Endodermal cell (in vitro differentiated cells): ENCODE data around the gene XRCC1. TPM values are rescaled to one million over a fixed set of nuclear protein-coding genes. Genes with fewer than 3 reads are reported as not detected.

ENCODE experiments used
- DNase-seq: peaks from one replicate; pipeline ENCODE4 v3.0.0-alpha.2; 2017
- H3K27ac ChIP-seq: 2 replicates; pipeline ENCODE4 v1.5.1; 2013; ENCODE audit warnings: mild to moderate bottlenecking, low read depth, low read length, moderate library complexity
- H3K27me3 ChIP-seq: 2 replicates; pipeline ENCODE4 v1.6.1; 2013; ENCODE audit warnings: mild to moderate bottlenecking, low read length, moderate library complexity; ENCODE audit not compliant: insufficient read depth, control insufficient read depth, poor library complexity, severe bottlenecking
- H3K36me3 ChIP-seq: 2 replicates; pipeline ENCODE4 v1.7.0; 2013; ENCODE audit warnings: mild to moderate bottlenecking, low read length, moderate library complexity; ENCODE audit not compliant: control insufficient read depth, insufficient read depth
- H3K4me1 ChIP-seq: one replicate; pipeline ENCODE4 v1.7.0; 2013; ENCODE audit warnings: low read length; ENCODE audit not compliant: control insufficient read depth, insufficient read depth
- H3K4me3 ChIP-seq: 2 replicates; pipeline ENCODE4 v1.5.1; 2013; ENCODE audit warnings: mild to moderate bottlenecking, low read length, moderate library complexity
- H3K9ac ChIP-seq: 2 replicates; pipeline ENCODE4 v1.6.1; 2013; ENCODE audit warnings: mild to moderate bottlenecking, low read length, moderate library complexity; ENCODE audit not compliant: poor library complexity, severe bottlenecking; ENCODE audit errors: extremely low read depth
- H3K9me3 ChIP-seq: 2 replicates; pipeline ENCODE4 v1.6.1; 2013; ENCODE audit warnings: mild to moderate bottlenecking, low read length, moderate library complexity; ENCODE audit not compliant: control insufficient read depth
- H3K27ac Mint-ChIP-seq: 2 replicates; pipeline ENCODE4 v1.8.0; 2020; ENCODE audit warnings: mixed read lengths
- H3K27me3 Mint-ChIP-seq: 2 replicates; pipeline ENCODE4 v1.8.0; 2021; ENCODE audit warnings: mild to moderate bottlenecking, mixed read lengths; ENCODE audit not compliant: insufficient read depth
- H3K36me3 Mint-ChIP-seq: 2 replicates; pipeline ENCODE4 v1.8.0; 2020; ENCODE audit warnings: low read depth, mixed read lengths
- H3K4me1 Mint-ChIP-seq: 2 replicates; pipeline ENCODE4 v1.8.0; 2020; ENCODE audit warnings: mixed read lengths
- H3K4me3 Mint-ChIP-seq: 2 replicates; pipeline ENCODE4 v1.8.0; 2020; ENCODE audit warnings: mild to moderate bottlenecking, moderate library complexity, mixed read lengths
- H3K9me3 Mint-ChIP-seq: 2 replicates; pipeline ENCODE4 v1.8.0; 2020; ENCODE audit warnings: mild to moderate bottlenecking, mixed read lengths
- CTCF ChIP-seq: fragments of 200-600 bp; sonication (generic); conservative IDR thresholded peaks from 2 replicates; pipeline ENCODE4 v1.5.0; 2021; ENCODE audit warnings: antibody characterized with exemption, mild to moderate bottlenecking
- WGBS, 2 experiments: methylation state at CpG; one replicate each; pipeline versions ENCODE4 v1.1.5 to v1.1.7; 2013; ENCODE audit warnings: missing lambda C conversion rate in 2 of 2, mixed read lengths in 1 of 2; ENCODE audit not compliant: insufficient coverage in 1 of 2, insufficient read length in 1 of 2; 5-methylcytosine and 5-hydroxymethylcytosine counted together
- total RNA-seq, 2 donors: library from RNA; stranded (reverse); fragmentation: NEBNext Ultra II Directional in 1 of 2; extraction: Animal tissue kit (Norgen Biotek cat#: 25700) in 1 of 2; gene quantifications; 2 replicates in 1 of 2; 3 replicates in 1 of 2; pipeline ENCODE4 v1.2.1, GENCODE V29; 2021

The XRCC1 gene
- total RNA-seq, 2 donors from 2014 or later, result 48.8 to 52.1 TPM

- no peaks in the 10 kb centered on the region for H3K36me3 ChIP-seq
- peak overlapping the region; percentile 24 for H3K4me3 Mint-ChIP-seq
- no peak overlapping the region for H3K9ac ChIP-seq
- no peak overlapping the region for H3K27ac Mint-ChIP-seq
- TF ChIP-seq CTCF, result no peak
- H3K9me3 ChIP-seq, result no peaks in the 10 kb centered on the region
- 87 to 96% methylated on average over 29 to 43 of the region's 43 CpGs for WGBS, 2 experiments
- DNase-seq, result peak; percentile 87
- no peak overlapping the region for H3K27ac ChIP-seq
- no peaks in the 10 kb centered on the region for H3K9me3 Mint-ChIP-seq
- H3K4me1 ChIP-seq, result no peaks in the 10 kb centered on the region
- no peaks in the 10 kb centered on the region for H3K27me3 ChIP-seq
- H3K36me3 Mint-ChIP-seq, result peaks cover 7% of the 10 kb centered on the region
- peaks cover 37% of the 10 kb centered on the region for H3K27me3 Mint-ChIP-seq
- H3K4me3 ChIP-seq, result no peak overlapping the region
- H3K4me1 Mint-ChIP-seq, result peaks cover 3% of the 10 kb centered on the region
Observed at GRCh38 chr19:43501661-43502418, 73.5 kb downstream of the XRCC1 start.

DNA sequence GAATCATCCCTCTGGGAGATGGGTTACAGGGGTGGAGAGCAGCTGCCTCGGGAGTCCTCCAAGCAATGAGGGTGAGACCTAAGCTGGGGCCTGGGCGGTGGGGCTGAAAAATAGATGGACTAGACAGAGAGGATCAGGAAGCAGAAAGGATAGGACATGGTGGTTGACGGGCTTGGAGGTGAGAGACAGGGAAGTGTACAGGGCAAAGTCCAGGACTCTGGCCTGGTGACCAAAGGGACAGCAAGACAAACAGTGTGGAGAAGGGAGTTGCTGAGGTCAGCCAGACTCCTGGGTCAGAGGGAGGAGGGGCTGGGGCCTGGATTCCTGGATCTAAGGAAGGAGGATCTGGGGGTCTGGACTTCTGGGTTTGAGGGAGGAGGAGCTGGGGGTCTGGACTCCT lies 76.3 kb downstream of the XRCC1 start:
- H3K4me1 Mint-ChIP-seq, result peaks cover 3% of the 10 kb centered on the region
- H3K36me3 Mint-ChIP-seq, result peaks cover 6% of the 10 kb centered on the region
- Histone ChIP-seq H3K27ac (no peak overlapping the region), H3K4me3 (no peak overlapping the region), H3K36me3 (no peaks in the 10 kb centered on the region), H3K4me1 (no peaks in the 10 kb centered on the region), H3K27me3 (no peaks in the 10 kb centered on the region), H3K9me3 (no peaks in the 10 kb centered on the region), H3K9ac (no peak overlapping the region)
- peaks cover 30% of the 10 kb centered on the region for H3K27me3 Mint-ChIP-seq
- H3K27ac Mint-ChIP-seq, result no peak overlapping the region
- no peak overlapping the region for H3K4me3 Mint-ChIP-seq
- DNase-seq, result no peak
- TF ChIP-seq CTCF, result no peak
- WGBS, 2 experiments, result 89 to 90% methylated on average over 3 of the region's 3 CpGs
- H3K9me3 Mint-ChIP-seq, result no peaks in the 10 kb centered on the region

DNA sequence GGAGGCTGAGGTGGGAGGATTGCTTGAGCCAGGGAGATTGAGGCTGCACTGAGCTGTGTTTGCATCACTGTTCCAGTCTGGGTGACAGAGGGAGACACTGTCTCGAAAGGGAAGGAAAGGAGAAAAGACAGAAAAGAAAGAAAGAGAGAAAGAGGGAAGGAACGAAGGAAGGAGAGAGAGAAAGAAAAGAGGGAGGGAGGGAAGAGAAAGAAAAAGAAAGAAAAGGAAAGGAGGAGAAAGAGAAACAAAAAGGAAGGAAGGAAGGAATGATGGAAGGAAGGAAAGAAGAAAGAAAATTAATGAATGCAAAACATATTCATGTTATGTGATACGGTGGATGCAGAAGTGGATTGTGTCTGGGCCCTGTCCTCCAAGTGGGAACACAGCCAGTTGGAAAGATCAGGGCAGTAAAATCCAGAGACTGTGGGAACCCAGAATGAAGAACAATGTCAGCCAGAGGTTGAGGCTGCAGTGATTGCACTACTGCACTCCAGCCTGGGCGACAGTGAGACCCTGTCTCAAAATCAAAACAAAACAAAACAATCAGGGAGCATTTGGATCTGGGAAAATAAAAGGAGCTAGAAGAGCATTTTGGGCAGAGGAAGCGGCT lies 77.0 kb downstream of the XRCC1 start:
- Mint-ChIP-seq H3K4me1 (no peaks in the 10 kb centered on the region), H3K27ac (no peak overlapping the region), H3K27me3 (peaks cover 24% of the 10 kb centered on the region), H3K4me3 (no peak overlapping the region), H3K9me3 (no peaks in the 10 kb centered on the region), H3K36me3 (peaks cover 6% of the 10 kb centered on the region)
- H3K36me3 ChIP-seq, result no peaks in the 10 kb centered on the region
- H3K9me3 ChIP-seq, result no peaks in the 10 kb centered on the region
- no peak for TF ChIP-seq CTCF
- no peak overlapping the region for H3K27ac ChIP-seq
- WGBS, 2 experiments, result 91 to 94% methylated on average over 4 to 5 of the region's 5 CpGs
- H3K4me3 ChIP-seq, result no peak overlapping the region
- no peak overlapping the region for H3K9ac ChIP-seq
- no peaks in the 10 kb centered on the region for H3K27me3 ChIP-seq
- no peak for DNase-seq
- no peaks in the 10 kb centered on the region for H3K4me1 ChIP-seq
